ENCODE results near the gene MAMLD1. TPM values are rescaled to one million over a fixed set of nuclear protein-coding genes. Genes with fewer than 3 reads are reported as not detected.

Gene MAMLD1
- total RNA-seq, 1 donor = 3.3 TPM

- H3K79me2 ChIP-seq (ENCODE audit: insufficient read depth, low read length) = peaks cover 67% of the 10 kb centered on the region
- no peak for DNase-seq (ENCODE audit: insufficient read length, low spot score, missing footprints)
Measured at GRCh38 chrX:150370589-150371312, 7.6 kb downstream of the MAMLD1 start.

DNA sequence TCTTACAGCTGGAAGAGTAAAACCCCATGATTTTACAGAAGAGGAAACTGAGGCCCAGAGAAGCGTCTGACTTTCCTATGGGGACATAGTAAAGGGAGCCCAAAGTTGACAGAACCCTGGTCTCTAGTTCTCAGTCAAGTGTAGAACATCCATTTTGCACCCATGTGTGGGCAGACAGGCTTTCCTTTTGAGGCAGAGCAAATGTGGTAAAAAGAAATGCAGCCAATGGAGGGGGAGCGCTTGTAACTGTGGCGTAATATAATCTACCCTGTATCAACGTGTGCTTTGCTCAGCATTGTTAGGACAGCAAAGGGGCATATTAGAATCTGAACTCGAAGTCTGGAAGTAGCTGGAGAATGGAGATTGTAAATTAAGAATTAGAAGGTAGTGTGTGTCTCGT lies 8.8 kb downstream of the MAMLD1 start:
- TF ChIP-seq, protein P1, sequence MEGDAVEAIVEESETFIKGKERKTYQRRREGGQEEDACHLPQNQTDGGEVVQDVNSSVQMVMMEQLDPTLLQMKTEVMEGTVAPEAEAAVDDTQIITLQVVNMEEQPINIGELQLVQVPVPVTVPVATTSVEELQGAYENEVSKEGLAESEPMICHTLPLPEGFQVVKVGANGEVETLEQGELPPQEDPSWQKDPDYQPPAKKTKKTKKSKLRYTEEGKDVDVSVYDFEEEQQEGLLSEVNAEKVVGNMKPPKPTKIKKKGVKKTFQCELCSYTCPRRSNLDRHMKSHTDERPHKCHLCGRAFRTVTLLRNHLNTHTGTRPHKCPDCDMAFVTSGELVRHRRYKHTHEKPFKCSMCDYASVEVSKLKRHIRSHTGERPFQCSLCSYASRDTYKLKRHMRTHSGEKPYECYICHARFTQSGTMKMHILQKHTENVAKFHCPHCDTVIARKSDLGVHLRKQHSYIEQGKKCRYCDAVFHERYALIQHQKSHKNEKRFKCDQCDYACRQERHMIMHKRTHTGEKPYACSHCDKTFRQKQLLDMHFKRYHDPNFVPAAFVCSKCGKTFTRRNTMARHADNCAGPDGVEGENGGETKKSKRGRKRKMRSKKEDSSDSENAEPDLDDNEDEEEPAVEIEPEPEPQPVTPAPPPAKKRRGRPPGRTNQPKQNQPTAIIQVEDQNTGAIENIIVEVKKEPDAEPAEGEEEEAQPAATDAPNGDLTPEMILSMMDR (IDR thresholded peaks at IDR 0.05; ENCODE audit: extremely low read depth, low read depth, low read length) = no peak
- H3K79me2 ChIP-seq (ENCODE audit: insufficient read depth, low read length) = peaks cover 73% of the 10 kb centered on the region
- H4K20me1 ChIP-seq (ENCODE audit: insufficient read depth, low read length) = no peaks in the 10 kb centered on the region
- no peak for DNase-seq (ENCODE audit: insufficient read length, low spot score, missing footprints)
- H3K27ac ChIP-seq (ENCODE audit: low read depth, low read length) = no peak overlapping the region
- no peak overlapping the region for H2AFZ ChIP-seq (ENCODE audit: low read length)
- no peaks in the 10 kb centered on the region for H3K27me3 ChIP-seq (ENCODE audit: insufficient read depth, low read length)
- no peak overlapping the region for H3K4me2 ChIP-seq (ENCODE audit: insufficient read depth, low read length)
- no peaks in the 10 kb centered on the region for H3K36me3 ChIP-seq (ENCODE audit: insufficient read depth, low read length)
- no peaks in the 10 kb centered on the region for H3K4me1 ChIP-seq (ENCODE audit: insufficient read depth, low read length)
- no peaks in the 10 kb centered on the region for H3K9me3 ChIP-seq (ENCODE audit: low read depth, low read length)
- H3K4me3 ChIP-seq (ENCODE audit: insufficient read depth, low read length) = no peak overlapping the region

More at GRCh38 chrX:150370589-150371312, 7.6 kb downstream of the MAMLD1 start:
- no peaks in the 10 kb centered on the region for H4K20me1 ChIP-seq (ENCODE audit: insufficient read depth, low read length)
- peaks cover 8% of the 10 kb centered on the region for H3K4me1 ChIP-seq (ENCODE audit: insufficient read depth, low read length)
- H3K27me3 ChIP-seq (ENCODE audit: insufficient read depth, low read length) = no peaks in the 10 kb centered on the region
- H3K4me2 ChIP-seq (ENCODE audit: insufficient read depth, low read length) = no peak overlapping the region
- H2AFZ ChIP-seq (ENCODE audit: low read length) = no peak overlapping the region
- H3K27ac ChIP-seq (ENCODE audit: low read depth, low read length) = no peak overlapping the region
- TF ChIP-seq, protein P1 (IDR thresholded peaks at IDR 0.05; ENCODE audit: extremely low read depth, low read depth, low read length) = no peak
- H3K36me3 ChIP-seq (ENCODE audit: insufficient read depth, low read length) = no peaks in the 10 kb centered on the region
- H3K9me3 ChIP-seq (ENCODE audit: low read depth, low read length) = no peaks in the 10 kb centered on the region
- H3K4me3 ChIP-seq (ENCODE audit: insufficient read depth, low read length) = no peak overlapping the region

DNA sequence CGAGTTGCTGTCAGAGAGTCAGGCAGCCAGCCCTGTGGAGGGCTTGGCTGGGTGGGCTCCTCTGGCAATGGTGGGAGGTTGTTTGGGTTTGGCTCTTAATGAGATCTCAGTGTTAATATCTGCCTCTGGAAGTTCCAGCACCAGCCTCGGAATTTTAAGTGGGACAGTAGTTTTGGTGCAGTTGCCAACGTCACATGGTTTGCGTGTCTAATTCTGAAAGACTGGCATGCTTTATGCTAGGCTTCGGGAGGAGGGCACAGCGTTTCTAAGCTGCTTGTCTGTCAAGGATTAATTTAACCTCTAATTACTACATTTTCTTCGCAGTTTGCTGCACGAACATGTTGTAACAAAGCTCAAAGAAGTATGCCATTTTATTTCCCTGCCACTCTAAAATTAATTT lies 9.2 kb downstream of the MAMLD1 start:
- Histone ChIP-seq H3K4me2 (ENCODE audit: insufficient read depth, low read length) (no peak overlapping the region), H3K4me3 (ENCODE audit: insufficient read depth, low read length) (no peak overlapping the region), H3K36me3 (ENCODE audit: insufficient read depth, low read length) (no peaks in the 10 kb centered on the region), H3K27ac (ENCODE audit: low read depth, low read length) (no peak overlapping the region), H3K27me3 (ENCODE audit: insufficient read depth, low read length) (no peaks in the 10 kb centered on the region), H2AFZ (ENCODE audit: low read length) (no peak overlapping the region), H3K9me3 (ENCODE audit: low read depth, low read length) (no peaks in the 10 kb centered on the region), H3K79me2 (ENCODE audit: insufficient read depth, low read length) (peaks cover 76% of the 10 kb centered on the region), H3K4me1 (ENCODE audit: insufficient read depth, low read length) (no peaks in the 10 kb centered on the region), H4K20me1 (ENCODE audit: insufficient read depth, low read length) (no peaks in the 10 kb centered on the region)
- TF ChIP-seq, protein P1 (IDR thresholded peaks at IDR 0.05; ENCODE audit: extremely low read depth, low read depth, low read length) = no peak
- DNase-seq (ENCODE audit: insufficient read length, low spot score, missing footprints) = no peak

GRCh38 chrX:150372756-150373155 lies 9.6 kb downstream of the MAMLD1 start:
- no peak overlapping the region for H3K27ac ChIP-seq (ENCODE audit: low read depth, low read length)
- H4K20me1 ChIP-seq (ENCODE audit: insufficient read depth, low read length) = no peaks in the 10 kb centered on the region
- no peaks in the 10 kb centered on the region for H3K4me1 ChIP-seq (ENCODE audit: insufficient read depth, low read length)
- H3K4me3 ChIP-seq (ENCODE audit: insufficient read depth, low read length) = no peak overlapping the region
- H3K9me3 ChIP-seq (ENCODE audit: low read depth, low read length) = no peaks in the 10 kb centered on the region
- H3K27me3 ChIP-seq (ENCODE audit: insufficient read depth, low read length) = no peaks in the 10 kb centered on the region
- no peak overlapping the region for H2AFZ ChIP-seq (ENCODE audit: low read length)
- peaks cover 77% of the 10 kb centered on the region for H3K79me2 ChIP-seq (ENCODE audit: insufficient read depth, low read length)
- TF ChIP-seq, protein P1 (IDR thresholded peaks at IDR 0.05; ENCODE audit: extremely low read depth, low read depth, low read length) = no peak
- H3K36me3 ChIP-seq (ENCODE audit: insufficient read depth, low read length) = no peaks in the 10 kb centered on the region
- DNase-seq (ENCODE audit: insufficient read length, low spot score, missing footprints) = no peak
- no peak overlapping the region for H3K4me2 ChIP-seq (ENCODE audit: insufficient read depth, low read length)

All from osteoblast (primary cell).